CD1c-positive myeloid dendritic cell (primary cell): ENCODE measurements around the gene PAFAH1B2.
A peak's percentile ranks its signal among the peaks of the same experiment; 100 is the strongest.
"Not testable (repeated sequence)": the region's sequence is repeated elsewhere in the genome, so short reads cannot be mapped to it uniquely, and the experiment has no call there.

Experiments
- DNase-seq: peaks from one replicate; pipeline ENCODE4 v3.0.0-alpha.2; 2016; ENCODE audit errors: extremely low spot score

The PAFAH1B2 gene

GRCh38 chr11:117127171-117127901 is 16.8 kb upstream of the PAFAH1B2 start:
- no peak for DNase-seq

GRCh38 chr11:117128289-117128688 is 15.8 kb upstream of the PAFAH1B2 start:
- DNase-seq = no peak

GRCh38 chr11:117130396-117130795 is 13.7 kb upstream of the PAFAH1B2 start:
- not testable (repeated sequence) for DNase-seq

DNA sequence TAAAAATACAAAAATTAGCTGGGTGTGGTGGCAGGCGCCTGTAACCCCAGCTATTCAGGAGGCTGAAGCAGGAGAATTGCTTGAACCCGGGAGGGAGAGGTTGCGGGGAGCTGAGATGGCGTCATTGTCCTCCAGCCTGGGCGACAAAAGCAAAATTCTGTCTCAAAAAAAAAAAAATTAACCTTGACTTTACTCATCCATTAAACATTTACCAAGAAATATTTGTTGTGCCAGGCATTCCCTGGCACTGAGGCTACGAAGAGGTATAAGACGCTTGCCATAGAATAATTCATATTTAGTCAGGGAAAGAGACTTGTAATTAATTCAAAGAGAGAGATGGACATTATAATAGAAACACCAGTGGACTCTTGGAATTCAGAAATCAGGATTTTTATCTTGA is 13.2 kb upstream of the PAFAH1B2 start:
- no peak for DNase-seq

- DNase-seq = no peak
These were observed 9.7 kb upstream of the PAFAH1B2 start for GRCh38 chr11:117134431-117134830.

GRCh38 chr11:117134979-117135378 is 9.1 kb upstream of the PAFAH1B2 start:
- DNase-seq = not testable (repeated sequence)

- not testable (repeated sequence) for DNase-seq
These were observed 6.6 kb upstream of the PAFAH1B2 start for GRCh38 chr11:117137223-117138086.

DNA sequence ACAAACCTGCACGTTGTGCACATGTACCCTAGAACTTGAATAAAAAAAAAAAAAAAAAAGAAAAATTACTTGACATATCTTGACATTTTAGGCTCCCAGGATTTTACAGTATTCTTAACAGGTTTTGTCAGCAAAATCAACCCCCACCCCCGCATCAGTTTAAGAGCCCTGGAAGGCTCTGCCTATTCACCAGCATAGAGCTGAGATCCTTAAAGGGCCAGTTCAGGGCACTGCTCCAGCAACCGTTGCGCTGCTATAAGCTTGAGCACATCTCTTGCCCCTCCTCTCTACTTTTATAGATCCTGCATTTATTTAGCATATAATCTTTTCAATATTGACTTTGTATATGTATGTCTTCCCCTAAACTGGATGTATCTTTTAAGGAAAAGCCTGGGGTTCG is 697 bp upstream of the PAFAH1B2 start:
- peak; percentile 45 for DNase-seq

DNA sequence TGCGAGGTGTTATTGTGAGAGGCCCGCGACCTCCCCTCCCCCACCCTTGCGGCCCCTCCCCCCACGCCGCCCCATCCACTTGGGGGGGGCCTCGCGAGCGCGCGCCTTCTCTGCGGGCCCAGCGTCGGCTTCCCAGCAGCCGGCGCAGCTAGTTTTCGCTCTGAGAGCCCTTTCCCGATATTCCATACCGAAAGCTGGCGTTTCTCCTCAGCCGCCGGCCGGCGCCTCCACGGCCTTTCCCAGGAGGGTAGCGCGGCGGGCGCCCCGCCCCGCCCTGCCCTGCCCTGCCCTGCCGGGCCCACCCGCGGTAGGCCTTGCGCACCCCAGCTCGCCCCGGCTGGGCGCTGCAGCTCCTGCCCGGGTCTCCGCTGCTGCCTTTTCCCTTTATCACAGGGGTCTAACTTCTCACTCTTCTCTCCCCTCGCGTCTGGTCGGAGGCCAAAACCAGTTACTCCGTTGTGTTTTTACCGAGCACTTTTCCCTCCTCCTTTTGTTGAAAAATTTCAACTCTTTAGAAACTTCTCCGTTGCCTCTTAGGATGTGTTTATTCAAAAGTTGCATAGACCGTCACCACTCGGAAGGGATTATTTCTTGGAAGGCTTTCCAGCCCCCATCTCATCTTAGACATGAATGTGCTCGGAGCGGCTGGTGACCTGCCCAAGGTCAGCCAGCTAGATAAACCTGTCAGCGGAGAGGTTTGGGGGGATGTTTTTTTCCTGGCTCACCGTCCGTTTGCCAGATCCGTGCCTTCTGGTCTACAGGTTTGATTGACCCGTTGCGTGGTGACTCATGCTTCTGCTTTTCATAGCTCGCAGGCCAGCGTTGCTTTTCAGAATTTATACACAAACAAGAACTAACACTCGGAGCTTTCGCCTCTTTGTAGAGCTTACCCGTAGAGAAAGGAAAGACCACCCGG is 648 bp downstream of the PAFAH1B2 start:
- peak; percentile 86 for DNase-seq

GRCh38 chr11:117145393-117145761 is 1.3 kb downstream of the PAFAH1B2 start:
- DNase-seq = peak; percentile 35

DNA sequence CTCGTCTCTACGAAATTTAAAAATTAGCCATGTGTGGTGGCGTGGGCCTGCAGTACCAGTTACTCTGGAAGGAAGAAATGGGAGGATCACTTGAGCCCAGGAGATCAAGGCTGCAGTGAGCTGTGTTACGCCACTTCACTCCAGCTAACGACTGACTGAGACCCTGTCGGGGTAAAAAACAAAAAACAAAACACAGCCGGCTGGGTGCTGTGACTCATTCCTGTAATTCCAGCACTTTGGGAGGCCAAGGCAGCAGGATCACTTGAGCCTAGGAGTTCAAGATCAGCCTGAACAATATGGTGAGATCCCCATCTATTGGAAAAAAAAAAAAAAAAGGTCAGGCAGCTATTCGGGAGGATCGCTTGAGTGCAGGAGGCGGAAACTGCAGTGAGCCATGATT is 2.4 kb downstream of the PAFAH1B2 start:
- no peak for DNase-seq

DNA sequence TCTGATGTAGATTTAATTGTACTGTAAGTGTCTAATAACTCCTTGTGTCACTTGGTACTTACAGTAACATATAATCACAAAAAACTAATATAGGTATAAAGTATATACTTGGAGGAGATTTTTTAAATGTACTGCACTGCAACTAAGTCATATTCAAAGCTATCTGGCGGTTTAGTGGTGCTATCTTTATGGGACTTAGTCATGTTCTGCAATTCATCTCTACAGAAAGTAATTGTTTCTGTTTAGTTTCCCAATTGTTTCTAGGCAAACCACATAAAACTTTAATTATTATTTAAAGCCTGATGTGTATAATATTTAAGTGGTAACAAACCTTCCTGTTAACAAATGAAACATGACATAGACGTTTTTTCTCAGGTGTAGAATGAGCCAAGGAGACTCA is 8.0 kb downstream of the PAFAH1B2 start:
- DNase-seq = no peak

DNA sequence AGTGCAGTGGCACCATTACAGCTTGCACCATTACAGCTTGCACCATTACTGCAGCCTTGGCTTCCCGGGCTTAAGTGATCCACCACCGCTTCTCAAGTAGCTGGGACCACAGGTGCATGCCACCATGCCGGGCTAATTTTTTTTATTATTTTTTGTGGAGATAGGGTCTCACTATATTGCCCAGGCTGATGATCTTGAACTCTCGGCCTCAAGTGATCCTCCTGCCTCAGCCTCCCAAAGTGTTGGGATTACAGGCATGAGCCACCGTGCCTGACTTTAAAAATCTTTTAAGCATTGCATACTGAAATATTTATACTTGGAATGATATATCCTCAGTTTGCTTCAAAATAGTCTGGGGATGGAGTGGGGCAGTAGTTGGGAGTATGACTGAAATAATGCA is 10.4 kb downstream of the PAFAH1B2 start:
- no peak for DNase-seq

DNA sequence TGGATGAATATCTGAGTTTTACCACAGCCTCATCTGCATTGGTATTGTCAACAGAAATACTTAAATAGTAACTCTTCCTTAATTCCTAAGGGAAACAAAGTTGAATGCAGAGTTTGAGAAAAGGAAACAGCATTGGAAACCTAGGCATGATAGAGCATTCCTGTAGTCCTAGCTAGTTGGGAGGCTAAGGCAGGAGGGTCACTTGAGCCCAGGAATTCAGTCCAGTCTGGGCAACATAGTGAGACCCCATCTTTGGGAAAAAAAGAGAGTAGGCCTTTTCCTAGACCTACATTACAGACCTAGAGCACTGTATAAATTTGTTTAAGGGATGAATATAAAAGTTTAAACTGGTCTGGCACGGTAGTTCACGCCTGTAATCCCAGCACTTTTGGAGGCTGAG is 13.4 kb downstream of the PAFAH1B2 start:
- no peak for DNase-seq

DNA sequence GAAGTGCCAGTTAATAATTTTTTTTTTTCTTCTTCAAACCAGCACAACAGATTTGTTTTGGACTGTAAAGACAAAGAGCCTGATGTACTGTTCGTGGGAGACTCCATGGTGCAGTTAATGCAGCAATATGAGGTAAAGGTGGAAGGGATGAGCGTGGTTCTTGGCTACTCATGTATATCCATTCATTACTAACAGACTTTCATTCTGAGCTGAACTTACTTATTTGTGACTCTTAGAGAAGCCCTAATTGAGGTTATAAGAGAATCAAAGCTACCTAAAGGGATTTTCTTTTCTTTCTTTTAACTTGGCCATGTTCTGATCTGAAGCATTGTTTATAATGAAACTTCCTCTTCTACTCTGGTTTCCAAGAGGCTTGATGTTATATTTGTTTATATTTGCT is 15.8 kb downstream of the PAFAH1B2 start:
- DNase-seq = no peak

DNA sequence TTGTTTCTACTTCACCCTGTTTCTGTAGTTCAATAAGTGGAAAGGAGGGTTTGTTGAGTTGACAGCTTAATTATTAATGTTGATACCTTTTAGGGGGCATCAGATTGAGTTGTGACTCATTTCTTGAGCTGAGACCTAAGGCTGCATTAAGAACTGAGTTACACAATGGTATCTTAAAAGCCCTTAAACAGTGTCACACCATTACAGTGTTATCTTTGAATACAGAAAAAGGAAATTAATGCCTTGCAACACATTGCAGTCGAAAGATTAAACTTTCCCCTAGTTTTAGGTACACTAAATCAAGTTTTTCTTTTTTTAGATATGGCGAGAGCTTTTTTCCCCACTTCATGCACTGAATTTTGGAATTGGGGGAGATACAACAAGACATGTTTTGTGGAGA is 16.7 kb downstream of the PAFAH1B2 start:
- DNase-seq = no peak

GRCh38 chr11:117166491-117166890 is 22.4 kb downstream of the PAFAH1B2 start:
- DNase-seq = no peak

DNA sequence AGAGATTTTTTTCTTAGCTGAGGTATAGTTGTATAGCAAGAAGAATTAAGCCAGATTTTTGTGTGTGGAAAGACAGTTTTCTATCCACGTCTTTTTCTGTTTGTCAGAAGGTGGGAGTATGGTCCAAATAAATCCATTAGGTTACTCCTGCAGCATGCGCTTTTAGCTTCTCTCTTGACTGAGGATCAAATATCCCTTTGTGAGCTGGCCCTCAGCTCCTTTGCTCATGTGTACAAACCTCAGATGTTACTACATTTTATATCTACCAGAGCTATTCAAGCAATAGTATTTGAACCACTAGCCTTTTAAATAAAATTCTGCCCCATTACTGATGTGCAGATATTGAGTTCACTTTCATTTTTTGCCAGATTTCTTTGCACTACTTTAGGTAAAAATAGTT is 25.6 kb downstream of the PAFAH1B2 start:
- no peak for DNase-seq

- no peak for DNase-seq
These were observed 26.1 kb downstream of the PAFAH1B2 start for GRCh38 chr11:117170210-117170609.

GRCh38 chr11:117171007-117171403 is 26.9 kb downstream of the PAFAH1B2 start:
- no peak for DNase-seq

DNA sequence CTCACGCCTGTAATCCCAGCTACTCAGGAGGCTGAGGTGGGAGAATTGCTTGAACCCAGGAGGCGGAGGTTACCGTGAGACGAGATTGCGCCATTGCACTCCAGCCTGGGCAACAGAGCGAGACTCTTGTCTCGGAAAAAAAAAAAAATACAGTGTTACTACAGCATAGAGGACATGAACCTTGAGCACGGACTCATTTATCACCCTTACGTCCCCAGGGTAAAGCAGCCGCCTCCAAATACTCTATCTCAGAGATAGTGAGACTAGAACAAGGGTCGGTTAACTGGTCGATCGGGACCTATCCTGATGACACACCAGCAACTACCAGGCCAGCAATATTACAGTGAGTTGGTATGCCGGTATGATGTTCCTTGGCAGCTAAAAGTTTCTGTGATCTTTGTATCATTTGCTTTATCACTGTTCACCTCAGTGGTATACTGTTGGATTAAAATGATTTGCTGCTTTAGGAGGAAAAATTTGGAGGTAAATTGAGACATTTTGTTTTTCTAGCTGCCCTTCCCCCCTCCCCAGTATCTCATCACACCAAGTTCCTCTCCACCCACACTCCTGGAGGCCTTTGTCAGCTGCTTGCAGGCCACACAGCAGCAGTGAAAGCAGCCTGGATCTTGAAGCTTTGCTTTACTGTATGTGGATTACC is 27.4 kb downstream of the PAFAH1B2 start:
- DNase-seq = peak; percentile 83
